Middle frontal gyrus (tissue), 1 donor: Measurements from ENCODE around the gene ZFHX3.

Experiments
- DNase-seq: peaks from one replicate; pipeline ENCODE4 v3.0.0-alpha.2; 2015; ENCODE audit warnings: low spot score; ENCODE audit errors: extremely low spot score

The ZFHX3 gene

DNA sequence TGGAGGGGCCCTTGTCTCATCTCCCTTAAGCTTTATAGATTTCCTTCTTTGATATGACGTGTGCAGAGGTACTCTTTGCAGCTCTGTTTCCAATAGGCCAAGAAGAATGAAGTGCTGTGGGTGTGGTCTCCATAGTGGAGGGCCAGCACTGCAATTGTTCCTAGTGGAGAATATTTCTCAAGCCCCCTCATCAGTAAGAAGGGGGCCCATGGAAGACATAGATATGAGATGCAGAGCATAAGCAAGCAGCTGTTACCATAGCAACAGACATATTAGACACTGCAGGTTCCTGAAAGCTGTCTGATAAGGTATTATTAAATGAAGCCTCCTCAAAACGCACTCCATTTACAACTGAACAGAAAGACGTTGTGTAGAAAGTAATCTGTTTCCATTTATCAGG lies 240.7 kb downstream of the ZFHX3 start:
- DNase-seq = no peak

DNA sequence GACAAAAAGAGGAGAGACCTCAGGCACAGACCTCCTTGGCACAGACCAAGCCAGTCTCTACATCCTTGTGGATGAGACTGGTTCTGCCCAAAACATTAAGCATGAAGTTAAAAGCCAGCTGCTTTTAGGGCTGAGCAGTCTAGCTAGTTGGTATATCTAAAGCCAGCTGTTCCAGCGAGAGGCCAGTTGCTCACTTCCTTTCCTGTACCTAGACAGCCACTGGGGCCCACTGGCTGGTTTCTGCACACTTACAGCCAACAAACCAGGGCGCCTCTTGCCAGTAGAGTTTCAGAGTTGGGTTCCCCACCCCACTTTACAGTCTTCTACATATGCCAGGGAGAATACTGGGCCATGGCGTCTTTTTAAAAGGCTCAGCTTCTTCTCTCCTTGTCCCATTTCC lies 242.4 kb downstream of the ZFHX3 start:
- no peak for DNase-seq

DNA sequence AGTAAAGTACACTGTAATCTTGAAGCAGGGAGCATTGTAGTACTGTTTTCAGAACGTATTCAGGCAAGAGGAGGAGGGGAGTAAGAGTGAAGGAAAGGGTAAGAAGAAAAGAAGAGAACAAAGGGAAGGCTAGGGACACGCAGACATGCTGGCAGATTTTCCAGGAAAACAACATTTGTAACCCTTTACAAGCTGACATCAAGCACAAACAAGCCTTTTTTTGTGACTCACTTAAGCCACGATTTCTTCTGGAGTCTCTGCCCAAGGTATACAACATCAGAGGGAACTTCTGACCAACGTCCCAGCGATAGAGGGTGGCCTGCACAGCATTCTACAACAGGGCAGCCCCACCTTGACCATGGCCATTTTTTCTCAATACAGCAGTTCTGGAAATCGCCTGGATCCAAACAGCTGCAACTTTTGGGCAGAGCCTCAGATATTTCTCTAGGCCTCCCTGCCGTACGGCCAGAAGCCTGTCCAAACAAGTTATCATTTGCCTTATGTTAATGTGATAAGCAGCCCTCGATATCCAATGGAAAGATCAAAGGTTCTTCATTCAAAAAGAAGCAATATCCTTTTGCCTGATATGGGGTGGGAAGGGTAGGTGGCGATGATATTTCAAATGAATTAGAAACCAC lies 247.3 kb downstream of the ZFHX3 start:
- DNase-seq = no peak

DNA sequence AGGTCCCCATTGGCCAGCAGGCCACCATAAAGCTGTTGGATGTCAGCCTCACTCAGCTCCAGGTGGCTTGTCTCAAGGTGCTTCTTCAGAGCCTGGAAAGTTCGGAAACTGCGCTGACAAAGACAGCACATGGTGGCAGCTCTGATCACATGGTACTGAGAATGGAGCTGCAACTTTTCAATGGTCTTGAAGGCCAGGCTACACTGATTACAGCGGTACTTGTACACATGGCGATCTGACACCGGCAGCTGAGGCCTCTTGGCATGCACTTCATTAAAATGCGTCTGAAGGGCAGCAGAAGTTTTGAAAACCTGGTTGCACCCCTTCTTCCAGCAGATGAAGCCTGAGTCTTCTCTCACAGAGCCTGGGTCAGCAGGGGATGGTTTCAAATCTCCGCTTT lies 249.7 kb downstream of the ZFHX3 start:
- no peak for DNase-seq

DNA sequence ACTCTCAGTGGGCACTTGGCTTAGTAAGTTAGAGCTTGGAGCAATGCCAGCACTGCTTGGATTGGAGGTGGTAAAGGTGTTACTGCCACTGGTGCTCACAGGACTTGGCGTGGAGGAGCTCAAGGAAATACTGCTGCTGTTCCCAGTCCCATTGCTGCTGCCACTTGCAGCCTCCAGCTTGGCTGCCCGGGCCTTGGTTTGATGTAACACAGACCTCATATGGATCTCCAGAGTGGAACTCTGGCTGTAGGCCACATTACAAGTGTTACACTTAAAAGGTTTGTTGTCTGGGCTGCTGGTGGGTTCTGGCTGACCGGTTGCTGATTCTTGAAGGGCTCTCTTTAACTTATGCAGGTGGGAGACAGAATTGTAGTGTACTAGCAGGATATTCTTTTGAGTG lies 250.3 kb downstream of the ZFHX3 start:
- DNase-seq = no peak

DNA sequence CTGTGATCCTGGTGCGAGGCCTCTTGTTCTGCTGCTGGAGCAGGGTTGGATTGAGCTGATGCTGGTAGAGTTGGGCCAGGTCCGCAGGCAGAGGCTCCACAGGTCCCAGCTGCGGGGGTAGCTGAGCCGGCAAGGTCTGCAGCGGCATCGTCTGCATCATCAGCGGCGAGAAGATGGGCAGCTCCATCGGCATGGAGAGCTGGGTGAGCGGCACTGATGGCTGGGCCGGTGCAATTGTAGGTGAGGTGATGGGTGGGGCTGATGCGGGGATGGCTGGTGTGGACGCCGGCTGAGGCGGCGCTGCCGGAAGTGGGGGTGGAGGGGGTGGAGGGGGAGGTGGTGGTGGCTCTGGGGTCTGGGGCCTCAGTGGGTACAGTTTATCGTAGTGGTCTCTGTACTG lies 251.7 kb downstream of the ZFHX3 start:
- no peak for DNase-seq

DNA sequence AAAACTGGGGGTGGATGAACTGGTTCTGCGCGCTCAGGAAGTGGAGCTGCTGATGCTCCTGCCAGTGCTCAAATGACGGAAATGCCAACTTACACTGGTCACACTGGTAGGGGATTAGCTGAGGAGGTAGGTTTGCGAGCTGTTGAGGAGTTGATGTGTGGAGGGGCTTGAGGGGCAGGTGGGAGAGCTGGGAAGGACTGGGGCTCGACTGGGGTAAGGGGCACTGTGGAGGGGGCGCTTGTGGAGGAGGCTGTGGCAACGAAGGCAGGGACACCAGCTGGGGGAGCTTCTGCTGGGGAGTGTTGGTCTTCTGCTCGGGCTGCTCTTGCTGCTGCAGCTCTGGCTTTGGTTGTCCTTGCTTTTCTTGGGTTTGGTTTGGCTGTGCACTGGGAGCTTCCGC lies 252.9 kb downstream of the ZFHX3 start:
- DNase-seq = no peak

DNA sequence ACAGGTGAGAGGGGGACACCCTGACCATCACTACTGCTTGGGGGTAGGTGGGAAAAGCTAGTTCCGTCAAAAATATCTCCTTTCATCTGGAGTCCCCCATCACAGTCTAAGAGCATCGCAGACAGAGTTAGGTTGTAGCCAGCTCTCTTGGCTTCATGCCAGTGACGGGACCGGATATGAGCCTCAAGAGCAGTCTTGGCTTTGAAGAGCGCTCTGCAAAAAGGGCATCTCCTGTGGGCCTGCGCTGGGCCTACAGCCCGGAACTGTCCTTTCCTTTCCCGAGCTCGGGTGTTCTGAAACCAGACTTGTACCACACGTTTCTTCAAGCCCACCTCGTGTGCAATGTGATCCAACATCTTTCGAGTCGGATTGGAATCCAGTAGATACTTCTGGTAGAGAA lies 253.6 kb downstream of the ZFHX3 start:
- DNase-seq = no peak

DNA sequence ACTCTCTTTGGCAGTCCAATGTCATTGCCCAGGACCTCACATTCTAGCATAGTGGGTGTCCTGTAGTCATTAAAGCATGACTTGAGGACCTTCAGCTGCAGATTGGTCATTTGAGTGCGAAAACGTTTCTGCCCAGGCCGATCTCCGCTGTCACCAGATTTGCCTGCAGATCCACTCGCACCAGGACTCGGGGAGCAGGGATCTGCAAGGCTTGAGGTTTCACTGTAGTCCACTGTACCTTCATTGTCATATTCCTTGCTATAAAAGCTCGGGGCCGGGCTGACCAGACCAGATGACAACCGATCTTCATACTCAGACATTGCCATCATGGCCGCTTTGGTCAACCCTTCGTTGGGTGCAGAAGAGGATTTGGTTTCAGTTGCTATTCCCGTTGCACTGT lies 254.2 kb downstream of the ZFHX3 start:
- DNase-seq = no peak

DNA sequence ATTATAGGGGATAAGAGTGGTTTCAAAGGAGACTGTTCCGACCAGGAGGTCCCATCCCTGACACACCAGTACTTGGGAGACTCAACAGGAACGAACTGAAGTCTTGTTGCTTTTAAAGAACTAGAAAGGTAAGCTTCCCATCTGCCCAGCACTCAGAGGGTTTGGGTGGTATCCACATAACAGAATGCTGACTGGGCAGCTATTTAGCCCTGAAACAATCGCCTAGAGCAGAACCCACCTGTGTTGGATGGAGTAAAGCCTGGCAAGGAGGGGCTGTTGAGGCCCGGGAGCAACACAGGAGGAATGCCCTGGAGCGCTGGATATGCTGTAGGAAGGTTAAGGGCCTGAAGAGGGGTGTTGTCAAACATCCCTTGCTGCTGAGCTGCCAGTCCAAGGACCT lies 254.9 kb downstream of the ZFHX3 start:
- DNase-seq = no peak

DNA sequence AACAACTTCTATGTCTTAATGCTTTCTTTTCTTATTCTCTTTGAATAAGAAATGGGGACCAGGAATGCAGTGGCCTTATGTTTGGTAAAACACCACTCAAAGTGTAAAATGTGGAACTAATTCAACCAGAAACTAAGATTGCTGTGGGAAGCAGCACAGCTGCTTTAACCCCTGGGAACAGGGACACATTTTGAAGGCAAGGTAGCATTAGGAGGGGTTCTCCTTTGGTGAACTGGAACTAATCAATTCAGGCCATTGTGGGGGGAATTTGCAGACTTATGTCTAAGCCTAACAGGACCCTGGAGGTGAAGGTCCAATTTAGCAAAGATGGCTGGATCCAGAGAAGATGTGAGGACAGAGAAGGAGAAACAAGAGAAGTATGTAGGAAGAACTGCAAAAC lies 256.1 kb downstream of the ZFHX3 start:
- DNase-seq = no peak

DNA sequence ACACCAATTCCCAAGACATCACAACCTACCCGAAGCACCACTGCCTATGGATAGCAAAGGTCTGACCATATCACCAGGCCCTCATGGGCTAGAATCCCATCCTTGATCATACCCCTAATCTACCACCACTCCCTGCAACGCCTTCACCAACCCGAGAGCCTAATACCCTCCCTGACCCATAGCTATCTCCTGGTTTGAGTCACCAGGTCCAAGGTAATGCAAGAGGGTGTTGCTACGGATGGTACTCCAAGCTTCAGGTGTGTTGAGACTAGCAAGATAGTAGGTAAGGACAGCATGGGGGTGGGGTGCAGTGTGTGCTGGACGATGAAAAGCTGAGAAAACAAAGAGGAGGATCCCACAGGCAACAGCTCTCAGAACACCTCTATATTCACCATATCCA lies 258.0 kb downstream of the ZFHX3 start:
- no peak for DNase-seq

DNA sequence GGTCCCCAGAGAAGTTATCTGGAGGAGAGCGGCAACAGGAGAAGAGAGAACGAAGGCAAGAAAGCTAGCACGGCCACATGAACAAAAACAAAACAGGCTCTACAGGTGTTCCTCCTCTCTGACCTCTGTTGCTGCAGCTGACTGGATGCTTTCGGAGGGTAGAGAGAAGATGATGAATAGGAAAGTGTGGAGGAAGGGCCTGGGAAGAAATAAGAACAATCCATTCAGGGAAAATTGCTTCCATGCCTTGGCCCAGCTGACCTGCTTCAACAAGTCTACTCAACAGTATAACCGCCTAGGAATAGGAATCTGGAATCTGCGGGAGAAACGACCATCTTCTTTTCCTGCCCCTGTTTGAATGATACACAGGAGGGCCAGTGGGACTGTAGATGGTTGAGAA lies 258.5 kb downstream of the ZFHX3 start:
- DNase-seq = no peak

DNA sequence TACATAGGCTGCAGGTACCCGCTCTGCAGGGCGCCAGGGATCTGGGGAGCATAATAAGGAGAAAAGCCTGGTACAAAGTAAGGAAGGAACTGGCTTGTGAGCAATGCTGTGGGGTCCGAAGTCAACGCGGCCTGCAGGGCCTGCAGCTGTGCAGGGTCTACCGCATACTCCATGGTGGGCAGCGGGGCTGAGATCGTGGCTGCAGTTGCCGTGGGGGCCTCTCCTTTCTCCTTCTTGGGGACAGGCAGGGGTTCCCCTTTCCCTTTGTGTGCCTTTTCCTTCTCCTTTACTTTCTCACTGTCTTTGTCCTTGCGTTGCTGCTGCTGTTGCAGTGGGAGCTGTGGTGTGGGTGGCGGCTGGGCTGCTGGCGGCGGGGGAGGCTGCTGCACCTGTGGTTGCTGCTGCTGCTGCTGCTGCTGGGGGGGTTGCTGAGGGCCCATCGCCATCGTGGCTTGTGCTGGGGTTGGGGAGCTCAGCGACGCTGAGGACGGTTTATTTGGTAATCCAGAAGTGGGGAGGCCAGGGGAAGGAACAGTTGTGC lies 259.6 kb downstream of the ZFHX3 start:
- no peak for DNase-seq

DNA sequence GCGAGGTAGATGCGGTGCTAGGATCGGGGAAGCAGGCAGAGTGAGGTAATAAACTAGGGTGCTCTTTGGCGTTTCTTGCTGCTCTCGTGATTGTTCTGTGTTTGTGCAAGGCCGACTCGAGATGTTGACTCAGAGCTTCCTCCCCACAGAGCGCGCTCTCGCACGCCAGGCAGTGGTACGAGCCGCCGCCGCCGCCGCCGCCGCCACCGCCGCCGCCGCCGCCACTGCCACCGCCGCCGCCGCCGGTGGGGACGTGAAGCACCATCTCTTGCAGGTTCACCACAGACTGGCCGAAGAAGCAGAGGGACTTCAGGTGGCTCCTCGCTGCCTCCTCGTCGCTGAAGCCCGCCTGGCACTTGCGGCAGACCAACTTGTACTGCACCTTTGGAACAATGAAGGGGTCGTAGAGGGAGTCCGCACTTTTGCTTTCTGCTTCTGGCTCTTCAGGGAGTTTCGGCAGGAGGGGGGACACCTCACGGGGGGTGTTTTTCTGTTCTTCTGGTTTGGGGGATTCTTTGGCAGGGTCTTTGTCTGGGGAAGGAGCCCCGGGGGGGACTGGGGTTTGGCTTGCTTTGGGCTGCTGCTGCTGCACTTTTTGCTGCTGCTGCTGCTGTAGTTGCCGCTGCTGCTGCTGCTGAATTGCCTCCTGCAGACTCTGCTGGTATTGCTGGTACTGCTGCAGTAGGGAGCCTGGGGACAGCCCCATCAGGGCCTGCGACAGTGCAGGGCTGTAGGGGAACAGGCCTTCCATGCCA lies 260.2 kb downstream of the ZFHX3 start:
- DNase-seq = no peak

DNA sequence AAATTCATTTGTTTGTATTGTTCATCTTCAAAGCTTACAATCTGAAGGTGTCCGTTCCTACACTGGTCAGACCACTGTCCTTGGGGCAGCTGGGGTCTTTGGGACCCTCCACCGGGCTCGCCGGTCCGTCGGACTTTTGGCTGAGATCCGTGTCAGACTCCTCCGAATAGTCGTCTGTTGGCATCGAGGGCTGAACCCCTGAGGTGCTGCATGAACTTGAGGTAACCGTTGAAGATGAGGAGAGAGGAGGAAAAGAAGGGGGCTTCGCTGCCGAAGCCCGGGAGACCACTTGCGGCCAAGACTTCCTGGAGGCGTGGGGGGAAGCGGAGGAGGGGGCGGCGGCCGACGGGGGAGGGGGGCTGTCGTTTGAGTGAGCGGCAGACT lies 260.8 kb downstream of the ZFHX3 start:
- DNase-seq = no peak

DNA sequence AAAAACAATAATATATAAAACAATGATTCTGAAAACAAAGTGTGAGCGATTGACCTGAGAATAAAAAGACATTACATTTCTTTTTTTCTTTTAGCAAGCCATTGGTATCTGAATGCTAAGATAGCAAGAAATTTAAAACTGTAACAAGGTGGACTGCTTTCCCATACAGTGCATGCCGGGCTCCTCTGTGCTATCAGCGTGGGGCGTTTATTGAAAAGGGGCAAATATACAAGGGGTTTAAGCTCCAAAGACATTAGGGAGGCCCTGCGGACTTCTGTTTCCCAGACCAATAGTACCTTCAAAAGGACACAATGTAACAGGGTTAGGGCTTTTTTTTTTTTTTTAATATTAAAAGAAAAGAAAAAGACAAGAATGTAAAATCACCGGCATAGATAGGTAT lies 261.3 kb downstream of the ZFHX3 start:
- DNase-seq = no peak

DNA sequence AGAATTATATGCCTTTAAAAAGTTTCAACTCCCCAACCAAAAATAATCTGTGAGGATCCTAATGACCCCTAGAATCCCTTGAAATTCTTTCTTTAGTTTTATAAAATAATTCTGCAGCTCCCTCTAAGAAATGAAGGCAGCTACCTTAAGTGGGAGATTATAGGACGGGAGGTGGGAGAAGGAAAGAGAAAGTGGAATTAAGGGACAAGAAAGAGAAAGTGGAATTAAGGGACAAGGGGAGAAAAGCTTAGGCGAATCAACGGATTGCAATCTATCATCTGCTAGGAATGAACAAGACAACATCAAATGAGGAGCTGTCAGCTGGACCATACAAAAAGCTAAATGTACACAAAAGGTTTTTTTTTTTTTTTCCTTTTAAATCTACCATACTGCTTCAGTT lies 262.0 kb downstream of the ZFHX3 start:
- DNase-seq = no peak

DNA sequence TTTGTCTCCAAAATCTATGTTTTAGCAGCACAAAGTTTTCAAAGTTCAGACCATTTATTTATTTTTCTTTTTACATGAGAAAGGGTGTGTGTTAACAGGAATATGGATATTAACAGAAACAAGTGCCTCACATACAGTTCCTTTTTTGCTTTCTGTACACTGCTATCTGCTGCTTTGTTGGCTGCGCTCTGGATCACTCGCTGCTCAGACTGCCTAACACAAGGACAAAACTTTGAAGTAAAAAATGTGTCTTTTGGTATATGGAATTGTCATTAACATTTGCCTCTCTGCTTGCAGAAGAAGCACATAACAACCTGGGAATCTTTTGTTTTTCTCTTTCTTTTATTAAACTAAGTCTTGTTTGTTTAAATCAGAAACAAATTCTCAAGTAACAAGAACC lies 262.8 kb downstream of the ZFHX3 start:
- DNase-seq = no peak

DNA sequence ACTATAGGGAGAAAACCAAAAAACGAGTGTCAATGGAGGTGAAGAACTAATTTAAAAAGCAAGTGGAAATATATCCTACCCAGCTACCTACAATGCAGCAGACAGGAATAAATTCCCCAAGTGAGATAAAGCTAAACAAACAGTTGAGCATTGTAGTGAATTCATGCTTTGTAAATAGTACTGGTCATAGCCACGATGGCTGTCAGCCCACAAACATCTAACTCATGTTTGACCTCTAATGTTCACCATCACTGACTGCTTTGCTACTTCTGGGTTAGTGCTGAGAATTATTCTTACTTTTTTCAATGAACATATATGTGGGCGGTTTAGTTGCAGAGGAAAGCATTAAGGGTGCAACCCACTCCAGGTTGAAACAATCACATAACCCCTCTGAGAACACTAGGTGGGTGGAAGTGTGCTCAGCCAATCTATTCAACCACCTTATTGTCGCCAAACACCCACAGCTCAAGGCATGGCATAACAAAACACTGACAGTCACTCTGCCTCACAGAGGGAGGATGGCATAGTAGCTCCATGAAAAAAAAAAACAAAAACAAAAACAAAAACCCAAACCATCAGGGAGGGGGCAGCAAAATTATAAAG lies 264.1 kb downstream of the ZFHX3 start:
- no peak for DNase-seq

DNA sequence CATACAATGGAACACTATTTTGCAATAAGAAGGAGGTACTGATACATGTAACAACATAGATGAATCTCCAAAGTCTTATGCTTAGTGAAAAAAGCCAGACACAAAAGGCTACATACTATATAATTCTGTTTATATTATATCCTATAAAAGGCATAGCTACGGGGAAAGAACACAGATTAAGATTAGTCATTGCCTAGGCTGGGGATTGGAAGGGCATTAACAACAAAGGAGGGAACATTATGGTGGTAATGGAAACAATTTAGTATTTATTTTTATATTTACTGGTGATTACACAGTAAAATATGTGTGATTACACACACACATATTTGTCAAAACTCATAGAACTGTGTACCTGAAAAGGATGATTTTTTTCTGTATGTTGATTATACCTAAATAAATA lies 278.1 kb downstream of the ZFHX3 start:
- DNase-seq = no peak

DNA sequence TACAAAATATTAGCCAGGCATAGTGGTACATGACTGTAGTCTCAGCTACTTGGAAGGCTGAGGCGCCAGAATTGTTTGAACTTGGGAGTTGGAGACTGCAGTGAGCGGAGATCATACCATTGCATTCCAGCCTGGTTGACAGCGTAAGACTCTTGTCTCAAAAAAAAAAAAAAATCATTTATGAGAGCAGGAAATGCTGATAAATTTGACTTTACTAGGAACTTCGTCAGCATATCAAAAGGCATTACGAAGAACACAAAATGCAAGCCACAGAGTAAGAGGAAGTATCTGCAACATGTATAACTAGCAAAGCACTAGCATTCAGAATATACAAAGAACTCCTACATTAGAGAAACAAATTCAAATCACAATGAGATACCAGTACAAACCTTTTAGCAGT lies 279.3 kb downstream of the ZFHX3 start:
- DNase-seq = no peak

DNA sequence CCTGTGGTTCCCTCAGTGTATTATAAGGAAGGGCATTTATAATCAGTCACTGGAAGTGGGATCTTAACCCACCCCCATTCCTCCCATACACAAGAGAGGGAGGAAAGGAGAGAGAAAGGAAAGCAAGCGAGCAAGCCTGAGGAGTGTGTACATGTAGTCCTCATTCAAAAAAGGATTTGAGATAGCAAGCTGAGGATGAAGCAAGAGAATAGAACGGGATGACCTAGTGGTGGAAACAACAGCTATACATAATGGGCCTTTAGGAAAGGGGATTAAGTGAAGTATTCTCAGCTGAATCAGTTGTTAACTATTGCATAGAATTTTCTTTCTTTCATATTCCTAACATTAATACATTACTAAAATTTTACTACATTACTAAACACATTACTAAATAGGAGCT lies 281.4 kb downstream of the ZFHX3 start:
- DNase-seq = no peak
